Lower leg skin (tissue), 3 donors: Measurements from ENCODE around the gene AMOTL1.

ENCODE experiments used
- POLR2A ChIP-seq, 2 donors: fragments of 450-650 bp; IDR thresholded peaks; one replicate each; pipeline ENCODE4 v1.6.1; 2016 to 2017; ENCODE audit warnings: antibody characterized with exemption in 2 of 2, mild to moderate bottlenecking in 1 of 2, moderate library complexity in 1 of 2
- TF ChIP-seq, protein P1 (sequence below), 3 donors: fragments of 450-650 bp; IDR thresholded peaks; one replicate each; pipeline ENCODE4 v1.5.1; 2016; ENCODE audit warnings: antibody characterized with exemption in 3 of 3, mild to moderate bottlenecking in 3 of 3, moderate library complexity in 2 of 3

DNA sequence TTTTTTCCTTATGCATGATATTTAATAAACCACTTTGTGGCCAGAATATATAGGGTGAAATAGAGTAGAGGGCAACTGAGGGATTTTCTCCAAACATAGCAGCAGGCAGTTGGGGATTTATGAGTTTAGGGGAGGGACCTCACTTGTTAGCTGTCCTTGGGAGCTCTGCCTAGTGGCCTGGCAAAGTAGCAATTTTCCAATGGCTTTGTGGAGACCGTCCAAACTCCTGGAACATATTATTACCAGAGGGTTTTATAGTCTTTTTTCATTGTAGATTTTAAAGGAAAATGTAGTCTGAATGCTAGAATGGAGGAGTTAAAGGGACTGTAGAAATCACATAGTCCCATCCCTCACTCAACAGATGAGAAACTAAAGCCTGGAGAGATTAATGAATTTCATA is 32.3 kb downstream of the AMOTL1 start:
- TF ChIP-seq, protein P1, sequence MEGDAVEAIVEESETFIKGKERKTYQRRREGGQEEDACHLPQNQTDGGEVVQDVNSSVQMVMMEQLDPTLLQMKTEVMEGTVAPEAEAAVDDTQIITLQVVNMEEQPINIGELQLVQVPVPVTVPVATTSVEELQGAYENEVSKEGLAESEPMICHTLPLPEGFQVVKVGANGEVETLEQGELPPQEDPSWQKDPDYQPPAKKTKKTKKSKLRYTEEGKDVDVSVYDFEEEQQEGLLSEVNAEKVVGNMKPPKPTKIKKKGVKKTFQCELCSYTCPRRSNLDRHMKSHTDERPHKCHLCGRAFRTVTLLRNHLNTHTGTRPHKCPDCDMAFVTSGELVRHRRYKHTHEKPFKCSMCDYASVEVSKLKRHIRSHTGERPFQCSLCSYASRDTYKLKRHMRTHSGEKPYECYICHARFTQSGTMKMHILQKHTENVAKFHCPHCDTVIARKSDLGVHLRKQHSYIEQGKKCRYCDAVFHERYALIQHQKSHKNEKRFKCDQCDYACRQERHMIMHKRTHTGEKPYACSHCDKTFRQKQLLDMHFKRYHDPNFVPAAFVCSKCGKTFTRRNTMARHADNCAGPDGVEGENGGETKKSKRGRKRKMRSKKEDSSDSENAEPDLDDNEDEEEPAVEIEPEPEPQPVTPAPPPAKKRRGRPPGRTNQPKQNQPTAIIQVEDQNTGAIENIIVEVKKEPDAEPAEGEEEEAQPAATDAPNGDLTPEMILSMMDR (IDR thresholded peaks at IDR 0.05), result no peak
- no peak for TF ChIP-seq POLR2A (IDR thresholded peaks at IDR 0.05)
